GM10847 (cell line): ENCODE results near the gene SRBD1.

ENCODE experiments used
- POLR2A ChIP-seq: IDR thresholded peaks from 2 replicates; pipeline ENCODE4 v1.6.1; 2011; ENCODE audit not compliant: insufficient read length; ENCODE audit errors: extremely low read depth

SRBD1 gene

DNA sequence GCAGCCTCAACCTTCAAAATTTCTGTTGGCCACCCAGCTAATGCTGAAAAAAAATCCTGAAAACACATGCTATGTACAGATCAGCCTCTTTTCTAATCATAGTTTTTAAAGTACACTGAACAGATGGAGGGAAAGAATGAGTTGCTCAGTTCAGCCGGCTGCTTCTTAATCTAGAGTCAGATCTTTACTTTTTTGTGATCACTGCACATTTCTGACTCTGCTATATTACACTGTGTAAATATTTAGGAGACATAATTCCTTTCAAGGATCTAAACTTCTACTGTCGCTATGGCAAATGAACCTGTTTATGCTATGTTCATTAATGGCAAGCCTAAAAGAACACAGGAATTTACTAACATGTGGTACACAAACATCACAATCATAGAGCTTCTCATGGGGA lies 114.2 kb downstream of the SRBD1 start:
- TF ChIP-seq POLR2A: no peak

DNA sequence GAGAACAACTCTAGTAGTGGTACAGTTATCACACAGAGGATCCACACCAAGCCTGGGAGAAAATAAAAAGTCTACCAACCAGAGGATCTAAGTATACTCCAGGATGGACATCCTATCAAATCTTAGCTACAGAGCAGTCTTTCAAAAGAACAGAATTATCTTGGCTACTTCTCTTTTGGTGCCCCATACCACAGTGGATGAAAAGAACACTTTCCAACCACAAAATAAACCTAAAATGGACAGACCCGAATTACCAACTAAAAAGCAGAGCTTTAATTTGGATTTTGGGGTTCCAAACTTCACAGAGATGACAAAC lies 116.1 kb downstream of the SRBD1 start:
- TF ChIP-seq POLR2A: no peak

DNA sequence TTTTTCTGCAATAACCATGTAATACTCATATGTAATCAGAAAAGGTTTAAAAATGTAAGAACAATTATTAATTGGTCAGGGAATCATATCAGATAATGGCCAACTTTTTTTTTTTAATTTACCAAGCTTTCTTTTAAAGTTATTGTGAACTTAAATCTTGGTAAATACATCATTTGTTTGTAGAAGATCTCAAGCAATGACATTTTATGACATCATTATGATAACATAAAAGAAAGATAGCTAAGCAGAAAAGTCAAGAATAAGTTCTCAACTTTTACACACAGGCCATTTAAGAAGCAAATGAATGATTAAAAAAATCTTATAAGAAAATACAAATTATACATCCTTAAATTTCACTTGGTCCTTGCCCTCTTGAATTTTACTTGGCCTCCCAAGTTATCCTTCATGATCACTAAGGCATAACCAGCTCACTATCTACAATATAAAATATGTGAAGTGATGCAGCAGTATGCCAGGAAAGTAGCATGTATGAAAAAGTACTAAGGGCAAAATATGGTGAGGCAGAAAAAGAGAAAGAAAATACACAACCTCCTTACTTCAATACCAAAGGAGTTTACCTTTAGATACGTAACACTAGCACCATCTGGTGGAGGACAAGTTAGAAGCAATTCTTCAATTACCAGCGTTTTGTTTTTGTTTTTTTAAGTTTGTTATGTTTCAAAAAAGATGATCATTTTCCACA lies 116.6 kb downstream of the SRBD1 start:
- no peak for TF ChIP-seq POLR2A

GRCh38 chr2:45484965-45485364 lies 126.1 kb downstream of the SRBD1 start:
- TF ChIP-seq POLR2A: no peak

GRCh38 chr2:45483997-45484396 lies 127.1 kb downstream of the SRBD1 start:
- TF ChIP-seq POLR2A: no peak

- no peak for TF ChIP-seq POLR2A
Observed at GRCh38 chr2:45477546-45477945, 133.5 kb downstream of the SRBD1 start.

- no peak for TF ChIP-seq POLR2A
Observed at GRCh38 chr2:45470531-45470930, 140.5 kb downstream of the SRBD1 start.

- TF ChIP-seq POLR2A: no peak
Observed at GRCh38 chr2:45469314-45470099, 141.6 kb downstream of the SRBD1 start.

DNA sequence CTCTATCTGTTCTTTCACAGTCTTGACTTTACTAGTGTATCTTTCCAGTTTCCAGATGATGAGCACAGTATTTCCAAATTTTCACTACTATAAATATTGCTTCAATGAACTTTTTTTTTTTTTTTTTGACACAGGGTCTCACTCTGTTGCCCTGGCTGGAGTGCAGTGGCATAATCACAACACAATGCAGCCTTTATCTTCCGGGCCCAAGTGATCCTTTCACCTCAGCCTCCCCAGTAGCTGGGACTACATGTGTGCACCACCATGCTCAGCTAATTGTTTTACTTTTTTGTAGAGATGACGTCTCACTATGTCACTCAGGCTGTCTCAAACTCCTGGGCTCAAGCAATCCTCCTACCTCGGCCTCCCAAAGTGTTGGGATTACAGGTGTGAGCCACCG lies 142.8 kb downstream of the SRBD1 start:
- TF ChIP-seq POLR2A: no peak

DNA sequence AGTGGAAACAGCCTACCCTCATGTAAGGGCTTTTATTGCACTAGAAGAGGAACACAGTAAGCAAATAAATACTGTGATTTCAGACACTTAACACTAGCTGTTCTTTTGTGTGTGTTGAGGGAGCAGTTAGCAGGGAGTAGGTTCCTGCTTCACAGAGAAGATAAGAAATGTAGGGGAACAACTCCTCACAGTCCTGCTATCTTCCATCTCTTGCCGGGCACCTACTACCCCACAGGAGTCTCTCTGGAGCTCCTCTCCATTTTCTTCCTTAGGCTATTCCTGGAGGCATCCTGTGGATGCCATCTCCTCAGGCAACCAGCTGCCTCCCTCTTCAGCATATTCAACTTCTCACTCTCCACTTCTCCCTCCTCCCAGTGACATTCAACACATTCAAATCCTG lies 145.0 kb downstream of the SRBD1 start:
- TF ChIP-seq POLR2A: no peak

DNA sequence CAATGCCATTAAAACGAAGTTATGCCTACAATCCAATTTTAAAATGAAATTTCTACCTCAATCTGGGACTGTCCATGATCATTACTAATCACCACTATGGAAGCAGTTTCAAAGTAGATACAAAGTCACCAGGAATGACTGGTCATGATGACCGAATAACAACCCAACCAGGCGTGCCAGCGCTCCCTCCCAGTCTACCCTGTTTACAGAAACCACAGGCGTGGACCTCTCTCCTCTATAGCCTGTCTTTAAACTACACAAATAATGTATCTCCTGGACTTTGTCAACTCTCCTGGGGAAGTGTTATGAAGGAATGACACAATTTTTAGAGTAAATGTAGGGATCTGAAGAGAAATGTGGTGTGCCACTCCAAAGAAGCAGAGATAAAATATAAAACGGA lies 150.2 kb downstream of the SRBD1 start:
- no peak for TF ChIP-seq POLR2A

DNA sequence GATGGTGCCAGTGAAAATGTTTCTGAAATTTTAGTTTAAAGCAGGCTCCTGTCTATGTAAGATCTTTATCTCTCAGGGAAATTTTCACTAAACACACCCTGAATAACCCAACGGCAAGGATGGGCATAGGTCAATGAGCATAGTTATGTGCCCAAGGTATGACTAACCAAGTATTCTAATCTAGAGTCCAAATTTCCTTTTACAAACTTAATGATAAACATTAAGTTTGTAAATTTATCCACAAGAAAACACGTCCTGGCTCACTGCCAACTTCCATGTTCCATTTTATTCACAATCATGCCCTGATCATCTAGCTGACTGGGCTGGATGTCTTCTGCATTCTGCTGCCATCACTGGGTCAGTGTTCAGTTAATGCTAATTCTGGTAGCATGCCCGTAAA lies 151.2 kb downstream of the SRBD1 start:
- TF ChIP-seq POLR2A: no peak

- TF ChIP-seq POLR2A: no peak
Observed at GRCh38 chr2:45458909-45459563, 152.0 kb downstream of the SRBD1 start.

- TF ChIP-seq POLR2A: no peak
Observed at GRCh38 chr2:45457211-45457945, 153.7 kb downstream of the SRBD1 start.

GRCh38 chr2:45452866-45453265 lies 158.2 kb downstream of the SRBD1 start:
- TF ChIP-seq POLR2A: no peak

DNA sequence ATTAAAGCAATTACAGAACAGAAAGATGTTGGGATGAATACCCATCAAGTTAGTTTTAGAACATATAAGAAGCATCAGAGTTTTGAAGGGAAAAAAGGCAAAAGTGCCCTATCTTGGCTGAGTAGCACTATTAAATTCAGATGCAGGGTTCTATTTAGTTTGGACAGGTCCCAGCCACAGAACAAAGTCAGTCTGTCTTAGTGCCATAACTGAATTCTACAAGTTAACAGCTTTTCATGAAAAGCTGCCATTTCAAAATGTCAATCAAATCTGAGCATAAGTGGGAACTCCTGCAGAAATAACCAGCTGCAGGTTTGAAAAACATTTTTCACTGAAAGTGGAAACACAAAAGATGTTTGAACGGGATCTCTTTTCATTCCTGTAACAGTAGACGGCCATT lies 160.4 kb downstream of the SRBD1 start:
- TF ChIP-seq POLR2A: no peak
